Calu3 (cell line): ENCODE data around the gene PARD3. TPM values are rescaled to one million over a fixed set of nuclear protein-coding genes. Genes with fewer than 3 reads are reported as not detected.

Experiments used
- BruUV-seq: library from RNA; stranded (reverse); fragments of 400-500 nt; replicated peaks from 2 replicates; lab custom pipeline; 2021; lab: Mats Ljungman, UMichigan
- CTCF ChIA-PET: fragments of 300-600 bp; sonication (Branson Sonifier 250); formaldehyde crosslinking; loops from one replicate; lab custom pipeline; 2022; ENCODE audit warnings: antibody characterized with exemption; lab: Charles Lee
- DNase-seq: peaks from one replicate; pipeline ENCODE4 v3.0.0; 2022
- H3K27ac Mint-ChIP-seq: one replicate; pipeline ENCODE4 v1.8.0; 2022; ENCODE audit warnings: mixed read lengths; ENCODE audit not compliant: unreplicated experiment
- H3K27me3 Mint-ChIP-seq: one replicate; pipeline ENCODE4 v1.8.0; 2022; ENCODE audit warnings: mixed read lengths; ENCODE audit not compliant: unreplicated experiment
- H3K36me3 Mint-ChIP-seq: one replicate; pipeline ENCODE4 v1.8.0; 2022; ENCODE audit warnings: mild to moderate bottlenecking, moderate library complexity, mixed read lengths; ENCODE audit not compliant: insufficient read depth, unreplicated experiment
- H3K4me1 Mint-ChIP-seq: one replicate; pipeline ENCODE4 v1.8.0; 2022; ENCODE audit warnings: mild to moderate bottlenecking, low read depth, mixed read lengths; ENCODE audit not compliant: unreplicated experiment
- H3K4me3 Mint-ChIP-seq: one replicate; pipeline ENCODE4 v1.8.0; 2022; ENCODE audit warnings: mild to moderate bottlenecking, low read depth, moderate library complexity, mixed read lengths; ENCODE audit not compliant: unreplicated experiment
- H3K9me3 Mint-ChIP-seq: one replicate; pipeline ENCODE4 v1.8.0; 2022; ENCODE audit warnings: low read depth, mixed read lengths; ENCODE audit not compliant: unreplicated experiment
- CTCF ChIP-seq: fragments of 200-600 bp; IDR thresholded peaks from one replicate; pipeline ENCODE4 v1.8.0; 2022; ENCODE audit warnings: antibody characterized with exemption; ENCODE audit not compliant: unreplicated experiment
- intact Hi-C: fragments of 100-400 bp; cut with micrococcal nuclease; formaldehyde crosslinking; loops from one replicate; pipeline ENCODE4 v1.10.0; 2022; ENCODE audit not compliant: unreplicated experiment
- total RNA-seq: library from RNA; stranded (reverse); gene quantifications from 2 replicates; pipeline ENCODE4 v1.2.3, GENCODE V29; 2022

The PARD3 gene
- total RNA-seq, 1 experiment from 2014 or later: 62.4 TPM

- peak; percentile 58 for DNase-seq
- Mint-ChIP-seq H3K9me3 (no peaks in the 10 kb centered on the region), H3K36me3 (peaks cover 8% of the 10 kb centered on the region), H3K27ac (peak overlapping the region; percentile 75), H3K4me3 (no peak overlapping the region), H3K4me1 (peaks cover 33% of the 10 kb centered on the region), H3K27me3 (no peaks in the 10 kb centered on the region)
- intact Hi-C loops: no loop called here
- TF ChIP-seq CTCF: no peak
- no TSS peak for BruUV-seq
- CTCF ChIA-PET: interaction anchor here (1.0 kb wide), 1 partner anchor 319 kb away, joined by 3 read pairs; no protein-coding TSS in a partner anchor
Measured at GRCh38 chr10:34319197-34319846, 495.8 kb downstream of the PARD3 start.

- intact Hi-C loops: no loop called here
- H3K27me3 Mint-ChIP-seq: no peaks in the 10 kb centered on the region
- TF ChIP-seq CTCF: no peak
Measured at GRCh38 chr10:34316154-34316553, 498.9 kb downstream of the PARD3 start.

GRCh38 chr10:34314457-34314856 lies 500.6 kb downstream of the PARD3 start:
- H3K36me3 Mint-ChIP-seq: peaks cover 10% of the 10 kb centered on the region
- intact Hi-C loops: no loop called here
- H3K4me3 Mint-ChIP-seq: no peak overlapping the region
- TF ChIP-seq CTCF: no peak
- no peaks in the 10 kb centered on the region for H3K27me3 Mint-ChIP-seq
- H3K9me3 Mint-ChIP-seq: no peaks in the 10 kb centered on the region
- H3K4me1 Mint-ChIP-seq: peaks cover 30% of the 10 kb centered on the region
- CTCF ChIA-PET: no interaction called here
- no peak for DNase-seq
- BruUV-seq: no TSS peak
- H3K27ac Mint-ChIP-seq: no peak overlapping the region

More at GRCh38 chr10:34316154-34316553, 498.9 kb downstream of the PARD3 start:
- Mint-ChIP-seq H3K27ac (no peak overlapping the region), H3K4me3 (no peak overlapping the region), H3K9me3 (no peaks in the 10 kb centered on the region), H3K36me3 (peaks cover 12% of the 10 kb centered on the region), H3K4me1 (peaks cover 39% of the 10 kb centered on the region)
- CTCF ChIA-PET: no interaction called here
- no TSS peak for BruUV-seq
- no peak for DNase-seq

GRCh38 chr10:34313888-34314287 lies 501.2 kb downstream of the PARD3 start:
- peaks cover 6% of the 10 kb centered on the region for H3K36me3 Mint-ChIP-seq
- TF ChIP-seq CTCF: no peak
- H3K4me1 Mint-ChIP-seq: peaks cover 27% of the 10 kb centered on the region
- no peaks in the 10 kb centered on the region for H3K9me3 Mint-ChIP-seq
- no TSS peak for BruUV-seq
- CTCF ChIA-PET: no interaction called here
- no peak for DNase-seq
- H3K4me3 Mint-ChIP-seq: no peak overlapping the region
- peak overlapping the region; percentile 74 for H3K27ac Mint-ChIP-seq
- H3K27me3 Mint-ChIP-seq: no peaks in the 10 kb centered on the region
- intact Hi-C loops: no loop called here
